ENCODE measurements around the gene ADO.

DNA sequence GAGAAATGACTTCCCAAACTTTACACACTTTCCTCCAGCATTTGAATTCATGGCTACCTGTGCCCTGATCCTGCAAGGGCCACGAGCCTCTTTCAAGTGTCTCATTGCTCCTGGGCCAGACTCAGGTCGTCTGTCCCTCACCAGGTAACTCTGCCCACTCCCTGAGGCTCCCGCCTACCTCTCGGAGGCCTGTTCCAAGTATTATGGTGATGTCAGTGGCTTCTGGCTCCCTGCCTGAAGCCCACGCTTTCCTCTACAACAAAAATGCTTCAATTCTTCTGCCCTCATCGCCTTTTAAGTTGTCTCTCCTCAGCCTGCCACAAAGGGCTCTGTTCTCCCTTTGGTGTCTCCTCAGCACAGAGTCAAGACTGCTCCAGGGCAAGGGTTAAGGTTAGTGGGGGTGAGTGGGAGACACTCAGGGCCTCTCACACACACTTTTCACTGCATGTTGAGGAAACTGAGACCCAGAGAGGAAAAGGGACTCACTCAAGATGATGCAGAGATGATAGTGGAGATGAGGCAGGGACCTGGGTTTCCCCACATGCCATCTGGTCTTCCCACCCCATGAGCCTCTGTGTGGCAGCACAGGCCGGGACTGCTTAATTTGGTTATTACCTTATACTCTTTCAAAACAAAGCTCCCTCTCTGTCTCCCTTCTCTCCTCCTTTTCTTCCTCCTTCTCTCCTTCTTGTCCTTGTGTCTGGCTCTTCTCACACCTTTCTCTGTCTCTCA lies 39.9 kb downstream of the ADO start:
- TF ChIP-seq, protein P1, sequence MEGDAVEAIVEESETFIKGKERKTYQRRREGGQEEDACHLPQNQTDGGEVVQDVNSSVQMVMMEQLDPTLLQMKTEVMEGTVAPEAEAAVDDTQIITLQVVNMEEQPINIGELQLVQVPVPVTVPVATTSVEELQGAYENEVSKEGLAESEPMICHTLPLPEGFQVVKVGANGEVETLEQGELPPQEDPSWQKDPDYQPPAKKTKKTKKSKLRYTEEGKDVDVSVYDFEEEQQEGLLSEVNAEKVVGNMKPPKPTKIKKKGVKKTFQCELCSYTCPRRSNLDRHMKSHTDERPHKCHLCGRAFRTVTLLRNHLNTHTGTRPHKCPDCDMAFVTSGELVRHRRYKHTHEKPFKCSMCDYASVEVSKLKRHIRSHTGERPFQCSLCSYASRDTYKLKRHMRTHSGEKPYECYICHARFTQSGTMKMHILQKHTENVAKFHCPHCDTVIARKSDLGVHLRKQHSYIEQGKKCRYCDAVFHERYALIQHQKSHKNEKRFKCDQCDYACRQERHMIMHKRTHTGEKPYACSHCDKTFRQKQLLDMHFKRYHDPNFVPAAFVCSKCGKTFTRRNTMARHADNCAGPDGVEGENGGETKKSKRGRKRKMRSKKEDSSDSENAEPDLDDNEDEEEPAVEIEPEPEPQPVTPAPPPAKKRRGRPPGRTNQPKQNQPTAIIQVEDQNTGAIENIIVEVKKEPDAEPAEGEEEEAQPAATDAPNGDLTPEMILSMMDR (IDR thresholded peaks at IDR 0.05), result no peak
- no peak for TF ChIP-seq POLR2A (IDR thresholded peaks at IDR 0.05)
